HG03442 (cell line): ENCODE results near the gene NRCAM.

Source experiments
- ATAC-seq: cut with Tn5 transposase; IDR thresholded peaks from one replicate; pipeline ENCODE4 v1.9.1; 2021; ENCODE audit warnings: mild to moderate bottlenecking, moderate library complexity; ENCODE audit not compliant: unreplicated experiment

NRCAM gene

GRCh38 chr7:108171164-108171563 is 285.1 kb downstream of the NRCAM start:
- no peak for ATAC-seq

GRCh38 chr7:108170251-108170650 is 286.0 kb downstream of the NRCAM start:
- ATAC-seq, result no peak

GRCh38 chr7:108167460-108167859 is 288.8 kb downstream of the NRCAM start:
- no peak for ATAC-seq

GRCh38 chr7:108166687-108167086 is 289.5 kb downstream of the NRCAM start:
- no peak for ATAC-seq

GRCh38 chr7:108165723-108166122 is 290.5 kb downstream of the NRCAM start:
- no peak for ATAC-seq

- no peak for ATAC-seq
Measured at GRCh38 chr7:108164946-108165345, 291.3 kb downstream of the NRCAM start.

GRCh38 chr7:108164342-108164741 is 291.9 kb downstream of the NRCAM start:
- ATAC-seq, result no peak

- ATAC-seq, result no peak
Measured at GRCh38 chr7:108158776-108159175, 297.5 kb downstream of the NRCAM start.

GRCh38 chr7:108157606-108158335 is 298.5 kb downstream of the NRCAM start:
- no peak for ATAC-seq

- no peak for ATAC-seq
Measured at GRCh38 chr7:108156897-108157605, 299.2 kb downstream of the NRCAM start.

GRCh38 chr7:108152198-108152597 is 304.0 kb downstream of the NRCAM start:
- ATAC-seq, result no peak

GRCh38 chr7:108149908-108150307 is 306.3 kb downstream of the NRCAM start:
- no peak for ATAC-seq

- no peak for ATAC-seq
Measured at GRCh38 chr7:108149119-108149518, 307.1 kb downstream of the NRCAM start.

- ATAC-seq, result no peak
Measured at GRCh38 chr7:108147031-108147563, 309.1 kb downstream of the NRCAM start.

GRCh38 chr7:108146070-108146842 is 310.0 kb downstream of the NRCAM start:
- ATAC-seq, result no peak

- ATAC-seq, result no peak
Measured at GRCh38 chr7:108145401-108145800, 310.8 kb downstream of the NRCAM start.

GRCh38 chr7:108144931-108145330 is 311.3 kb downstream of the NRCAM start:
- ATAC-seq, result no peak

GRCh38 chr7:108143658-108144420 is 312.4 kb downstream of the NRCAM start:
- no peak for ATAC-seq

- ATAC-seq, result no peak
Measured at GRCh38 chr7:108142675-108143259, 313.5 kb downstream of the NRCAM start.

- ATAC-seq, result no peak
Measured at GRCh38 chr7:108142180-108142579, 314.1 kb downstream of the NRCAM start.
